IPS DF 19.7 (cell line): ENCODE measurements around the gene SIL1.
"Not testable (repeated sequence)": the region's sequence is repeated elsewhere in the genome, so short reads cannot be mapped to it uniquely, and the experiment has no call there.

ENCODE experiments used
- DNase-seq: peaks from one replicate; pipeline ENCODE4 v3.0.0-alpha.2; 2013; ENCODE audit warnings: low read depth, low spot score

The SIL1 gene

DNA sequence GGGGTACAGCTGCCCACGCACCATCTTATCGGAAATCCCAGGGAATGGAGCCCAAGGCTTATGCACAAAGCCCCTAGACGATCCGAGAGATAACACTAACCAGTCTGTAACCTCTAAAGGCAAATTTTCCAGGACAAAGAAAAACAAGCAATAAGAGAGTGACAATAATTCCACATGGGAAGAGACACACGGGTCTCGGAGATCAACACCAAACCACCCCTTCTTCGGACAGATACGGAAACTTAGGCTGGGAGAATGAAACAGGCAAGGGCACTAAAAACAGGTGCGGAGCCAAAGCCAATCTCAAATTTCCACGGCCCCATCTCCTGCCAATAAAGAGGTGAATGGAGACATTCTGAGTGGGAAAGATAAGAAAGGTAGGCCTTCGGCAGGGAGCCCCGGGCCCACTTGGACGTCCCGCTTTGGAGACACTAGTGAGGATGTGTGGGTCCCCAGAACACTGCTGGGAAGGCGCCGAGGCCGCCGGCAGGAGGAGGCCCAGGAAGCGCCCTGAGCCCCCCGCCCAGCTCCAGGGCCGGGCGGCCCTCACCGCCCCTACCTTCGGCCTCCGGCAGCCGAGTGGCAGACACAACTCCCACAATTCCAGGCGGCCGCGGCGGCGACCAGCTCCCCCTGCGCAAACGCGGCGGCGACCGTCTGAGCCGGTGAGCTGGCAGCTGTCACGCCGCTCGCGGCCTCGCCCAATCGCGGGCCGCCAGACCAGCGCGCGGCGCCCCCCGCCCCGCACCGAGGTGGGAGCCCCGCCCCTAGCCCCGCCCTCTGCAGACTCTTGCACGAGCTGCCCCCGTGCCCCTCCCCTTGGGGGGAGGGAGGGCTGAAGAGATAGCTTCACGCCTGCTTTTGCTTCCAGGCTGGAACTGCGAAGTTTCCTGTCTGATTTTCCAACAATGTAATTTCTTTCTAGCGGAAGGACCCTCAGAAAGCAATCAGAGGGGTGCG, at the start of gene SIL1:
Gene SIL1, minus strand, starts transcription at position 659 of the 960 bp plus-strand sequence. CDS start 70,525 bp downstream, outside the sequence.
- DNase-seq: peak; percentile 72

DNA sequence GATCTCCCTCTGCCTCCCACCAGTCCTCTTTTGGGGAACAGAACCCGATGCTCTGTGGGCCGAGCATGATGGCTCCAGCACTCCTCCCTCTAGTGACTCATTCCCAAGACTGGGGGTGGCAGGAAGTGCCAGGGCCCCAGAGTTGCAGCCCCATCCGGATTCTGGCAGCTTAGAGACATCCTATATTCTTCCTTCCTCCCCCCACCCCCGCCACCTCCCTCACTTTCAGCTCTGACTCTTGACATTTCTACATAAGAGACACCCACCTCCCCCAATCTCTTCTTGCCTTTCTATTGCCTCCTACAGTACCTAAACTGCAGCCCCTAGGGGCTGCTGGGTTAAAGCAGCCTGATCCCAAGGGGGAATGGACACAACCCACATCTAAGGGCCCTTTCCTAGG, 48.2 kb upstream of the SIL1 start:
- no peak for DNase-seq

DNA sequence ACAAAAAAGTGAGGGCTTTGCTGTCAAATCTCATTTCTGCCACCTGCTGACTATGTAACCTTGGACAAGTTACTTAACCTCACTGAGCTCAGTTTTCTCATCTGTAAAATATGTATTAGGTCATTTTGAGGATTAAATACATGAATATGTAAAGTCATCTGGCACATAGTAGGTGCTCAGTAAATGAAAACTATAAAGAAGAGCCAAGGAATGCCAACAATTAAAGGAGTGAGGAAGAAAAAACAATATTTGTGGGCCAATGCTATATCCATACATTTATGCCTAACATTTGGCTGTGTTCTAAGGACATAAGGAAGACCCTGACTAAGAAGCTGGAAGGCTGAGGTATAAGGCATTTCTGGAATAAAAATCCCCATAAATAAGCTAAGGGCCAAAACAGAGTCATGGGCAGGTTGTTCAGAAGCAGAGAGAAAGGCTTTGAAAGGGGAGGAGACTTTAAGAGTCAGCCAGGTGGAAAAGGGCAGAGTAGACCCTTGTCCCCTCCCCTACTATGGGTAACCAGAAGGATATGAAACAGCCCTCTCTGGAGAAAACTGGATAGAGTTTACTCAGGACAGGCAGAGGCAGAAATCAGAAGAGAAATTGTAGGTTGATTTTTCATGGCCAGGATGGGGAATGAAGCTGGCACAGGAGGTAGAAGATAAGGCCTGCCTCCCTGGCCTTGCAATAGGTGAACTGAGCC, 47.6 kb upstream of the SIL1 start:
- no peak for DNase-seq

DNA sequence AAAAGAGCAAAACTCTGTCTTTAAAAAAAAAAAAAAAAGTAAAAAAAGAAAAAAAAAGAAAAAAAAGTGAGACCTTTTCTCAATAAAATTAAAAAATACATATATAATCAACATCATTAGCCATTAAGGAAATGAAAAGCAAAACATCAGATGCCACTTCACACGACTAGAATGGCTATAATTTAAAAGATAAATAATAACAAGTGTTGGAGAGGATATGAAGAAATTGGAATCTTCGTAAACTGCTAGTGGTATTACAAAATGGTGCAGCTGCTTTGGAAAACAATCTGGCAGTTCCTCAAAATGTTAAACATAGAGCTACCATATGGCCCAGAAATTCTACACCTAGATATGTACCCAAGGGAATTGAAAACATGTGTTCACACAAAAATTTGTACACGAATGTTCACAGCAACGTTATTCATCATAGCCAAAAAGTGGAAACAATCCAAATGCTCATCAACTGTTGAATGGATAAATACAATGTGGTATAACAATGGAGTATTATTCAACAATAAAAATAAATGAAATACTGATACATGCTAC, 45.3 kb upstream of the SIL1 start:
- DNase-seq: no peak

DNA sequence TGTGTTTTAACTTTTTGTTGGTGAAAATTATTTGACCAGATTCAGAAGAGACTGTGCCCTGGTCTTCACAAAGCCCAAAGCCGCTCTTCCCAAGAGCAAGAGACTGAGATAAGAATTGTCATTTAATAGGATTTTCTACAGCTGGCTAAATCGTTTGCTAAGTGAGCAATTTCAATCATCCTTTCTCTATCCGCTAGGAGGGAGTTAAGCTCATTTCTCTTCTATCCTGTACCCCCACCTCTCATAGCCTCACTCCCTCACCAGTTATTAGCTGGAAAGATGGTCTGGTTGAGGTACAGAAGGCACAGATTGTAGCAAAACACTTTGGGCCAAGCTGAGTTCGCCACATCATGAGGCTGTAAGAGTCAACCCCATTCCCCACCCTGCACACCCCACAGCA, 43.0 kb upstream of the SIL1 start:
- DNase-seq: no peak

DNA sequence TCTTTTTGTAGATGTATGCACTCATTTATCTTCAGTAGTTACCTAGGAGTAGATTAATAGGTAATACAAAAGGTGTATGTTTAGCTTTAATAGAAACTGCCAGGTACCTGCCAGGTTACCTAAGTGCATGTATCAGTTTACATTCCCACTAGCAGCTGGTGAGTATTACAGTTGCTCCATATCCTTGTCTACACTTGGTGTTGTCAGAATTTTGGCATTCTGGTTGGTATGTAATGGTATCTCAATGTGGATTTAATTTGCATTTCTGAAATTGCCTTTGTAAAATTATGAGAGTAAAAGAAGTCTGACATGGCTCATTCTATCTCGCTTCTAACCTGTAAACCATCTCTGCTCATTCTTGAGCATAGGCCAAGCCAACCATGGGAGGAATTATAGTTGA, 38.3 kb upstream of the SIL1 start:
- no peak for DNase-seq

DNA sequence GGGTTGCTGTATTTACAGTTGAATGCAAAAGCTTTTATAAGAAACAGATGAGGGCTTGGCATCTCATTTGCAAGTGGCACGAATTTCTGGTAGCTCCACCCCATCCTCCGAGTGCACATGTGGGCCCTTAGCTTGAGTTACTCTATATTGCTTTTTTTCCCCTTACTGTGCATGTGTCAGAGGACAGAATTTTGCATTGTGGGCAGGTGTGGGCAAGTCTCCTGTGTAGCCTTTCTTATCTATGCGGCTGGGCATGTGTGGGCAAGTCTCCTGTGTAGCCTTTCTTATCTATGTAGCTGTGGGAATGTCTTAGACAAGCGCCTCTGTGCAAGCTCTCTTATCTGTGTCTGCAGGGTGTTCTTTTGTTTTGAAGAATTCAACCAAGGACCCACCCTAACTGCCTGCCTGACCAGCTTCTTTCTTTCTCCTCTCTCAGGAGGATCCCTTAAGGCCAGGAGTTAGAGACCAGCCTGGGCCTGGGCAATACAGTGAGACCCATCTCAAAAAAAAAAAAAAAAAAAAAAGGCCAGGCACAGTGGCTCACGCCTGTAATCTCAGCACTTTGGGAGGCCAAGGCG, 34.1 kb upstream of the SIL1 start:
- no peak for DNase-seq

DNA sequence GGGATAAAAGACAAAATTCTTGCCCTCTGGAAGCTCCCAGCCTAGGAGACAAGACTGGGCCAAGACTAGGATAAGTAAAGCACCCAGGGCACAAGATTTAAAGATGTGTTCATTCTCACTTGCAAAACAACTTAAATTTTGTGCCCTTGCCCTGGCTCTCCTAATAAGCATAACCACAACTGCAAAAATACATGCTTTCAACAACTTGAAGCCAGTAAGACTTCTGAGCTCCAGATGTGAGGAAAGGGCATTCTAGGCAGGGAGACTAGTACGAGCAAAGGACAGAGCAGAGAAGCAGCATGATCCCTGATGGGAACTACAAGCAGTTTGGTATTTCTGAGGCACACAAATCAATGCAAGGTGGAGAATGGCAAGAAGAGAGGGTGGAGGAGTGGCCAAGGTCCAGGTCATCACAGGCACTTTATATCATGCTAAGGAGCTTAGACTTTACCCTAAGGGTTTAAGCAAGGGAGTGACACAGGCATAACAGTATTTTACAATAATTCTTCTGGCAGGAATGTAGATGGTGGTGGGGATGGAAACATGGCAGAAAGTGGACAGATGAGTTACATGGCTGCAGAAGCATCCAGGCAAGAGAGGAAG, 30.1 kb upstream of the SIL1 start:
- no peak for DNase-seq

DNA sequence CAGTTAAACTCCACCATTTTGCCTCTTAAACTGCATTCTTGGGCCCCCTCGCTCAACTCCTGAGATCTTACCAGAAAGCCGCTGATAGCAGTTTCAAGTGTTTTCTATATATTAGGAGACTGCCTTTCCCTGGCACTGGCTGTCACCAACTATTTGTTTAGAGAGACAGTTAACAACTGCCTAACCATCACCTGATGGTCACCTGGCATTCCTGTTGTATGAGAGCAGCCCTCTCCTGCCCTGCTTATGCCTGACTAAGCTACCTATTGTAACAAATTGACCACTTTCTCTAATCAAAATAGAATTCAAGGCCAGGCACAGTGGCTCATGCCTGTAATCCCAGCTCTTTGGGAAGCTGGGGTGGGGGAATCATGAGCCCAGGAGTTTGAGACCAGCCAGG, 28.0 kb upstream of the SIL1 start:
- no peak for DNase-seq

DNA sequence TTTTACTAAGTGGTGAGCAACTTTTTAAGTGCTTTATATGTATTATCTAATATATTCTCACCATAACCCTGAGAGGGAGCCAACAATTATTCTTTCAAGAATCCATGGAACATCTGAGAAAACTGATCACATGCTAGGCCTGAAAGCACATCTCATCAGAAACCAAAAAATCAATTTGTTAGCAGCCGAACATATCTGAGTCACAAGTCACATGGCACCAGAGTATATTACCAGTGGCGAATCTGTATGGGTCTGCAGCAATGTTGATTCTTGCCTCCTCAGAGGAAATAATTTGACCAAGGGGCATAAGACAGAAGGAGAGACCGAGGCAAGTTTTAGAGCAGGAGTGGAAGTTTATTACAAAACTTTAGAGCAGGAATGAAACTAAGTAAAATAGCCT, 25.3 kb upstream of the SIL1 start:
- no peak for DNase-seq

DNA sequence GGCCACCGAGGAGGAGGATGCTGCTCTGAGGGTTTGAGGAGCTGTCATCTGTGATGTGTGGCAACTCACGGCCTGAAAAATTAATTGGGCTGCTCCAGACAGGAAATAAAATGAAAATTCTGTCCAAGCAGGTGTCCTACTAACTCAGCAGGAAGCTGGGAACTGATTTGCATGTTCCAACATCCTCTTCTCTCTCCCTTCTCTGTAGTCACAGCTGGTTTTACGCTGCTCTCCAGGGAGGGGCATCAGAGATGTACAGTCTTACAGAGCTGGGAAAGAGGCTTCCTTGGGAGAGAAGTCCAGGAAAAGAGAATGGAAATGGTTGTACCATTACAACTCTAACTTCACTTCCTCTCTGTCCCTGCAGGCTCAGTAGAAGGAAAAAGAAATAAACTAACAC, 24.2 kb upstream of the SIL1 start:
- DNase-seq: no peak

DNA sequence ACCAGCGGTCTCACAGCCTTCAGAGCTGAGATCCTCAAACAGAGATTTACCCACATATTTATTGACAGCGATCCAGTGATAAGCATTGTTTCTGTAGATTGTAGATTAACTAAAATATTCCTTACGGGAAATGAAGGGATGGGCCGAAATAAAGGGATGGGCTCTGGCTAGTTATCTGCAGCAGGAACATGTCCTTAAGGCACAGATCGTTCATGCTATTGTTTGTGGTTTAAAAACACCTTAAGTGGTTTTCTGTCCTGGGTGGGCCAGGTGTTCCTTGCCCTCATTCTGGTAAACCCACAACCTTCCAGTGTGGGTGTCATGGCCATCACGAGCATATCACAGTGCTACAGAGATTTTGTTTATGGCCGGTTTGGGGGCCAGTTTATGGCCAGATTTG, 19.9 kb upstream of the SIL1 start:
- not testable (repeated sequence) for DNase-seq

DNA sequence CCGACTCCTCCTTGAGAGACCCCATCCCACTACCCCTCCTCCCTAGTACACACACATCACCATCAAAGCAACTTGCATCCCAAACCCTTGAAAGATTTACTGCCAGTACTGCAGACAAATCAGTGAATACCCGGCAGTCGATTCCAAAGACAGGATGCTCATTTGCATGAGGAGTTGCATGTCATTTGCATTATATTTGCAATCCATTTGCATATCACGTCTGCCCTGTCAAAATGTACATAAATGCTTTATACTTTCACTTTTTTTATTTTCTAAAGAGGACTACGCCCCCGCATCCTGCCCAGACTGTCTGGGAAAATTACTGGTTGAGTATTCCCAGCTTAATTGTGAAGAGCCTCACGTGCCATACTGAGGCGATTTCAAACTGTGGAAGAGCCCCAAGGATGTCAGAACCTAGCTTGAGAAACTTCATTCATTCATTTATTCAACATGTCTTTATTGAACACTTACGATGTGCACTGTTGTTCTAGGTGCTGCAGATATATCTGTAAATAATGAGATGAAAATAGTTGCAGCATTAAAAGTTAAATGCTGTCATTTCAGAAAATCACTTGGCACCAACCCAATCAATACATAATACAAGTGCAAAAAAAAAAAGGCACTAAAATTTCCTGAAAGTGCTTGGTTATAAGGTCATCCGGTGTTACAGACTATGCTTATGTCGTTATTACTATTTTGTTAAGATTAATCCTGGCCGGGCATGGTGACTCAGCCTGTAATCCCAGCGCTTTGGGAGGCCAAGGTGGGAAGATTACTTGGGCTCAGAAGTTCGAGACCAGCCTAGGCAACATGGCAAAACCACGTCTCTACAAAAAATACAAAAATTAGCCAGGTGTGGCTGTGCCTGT, 17.2 kb upstream of the SIL1 start:
- no peak for DNase-seq

DNA sequence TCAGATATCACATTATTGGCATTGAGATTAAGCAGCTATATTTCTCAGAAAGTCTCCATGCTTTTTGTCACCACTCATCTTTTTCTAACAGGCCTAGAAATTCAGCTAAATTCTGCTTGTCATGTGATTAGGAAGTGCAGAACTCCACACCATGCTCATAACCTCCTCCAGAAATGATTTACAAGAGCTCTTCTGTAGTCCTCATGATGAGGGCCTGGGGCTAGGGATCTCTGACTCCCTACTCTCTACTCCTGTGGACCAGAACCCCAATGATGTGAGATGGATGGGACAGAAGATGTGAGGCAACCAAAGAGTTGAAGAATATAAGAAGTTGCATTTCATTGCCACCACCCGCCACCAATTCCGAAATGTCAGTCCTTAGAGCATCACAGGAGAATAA, 16.5 kb upstream of the SIL1 start:
- DNase-seq: no peak

DNA sequence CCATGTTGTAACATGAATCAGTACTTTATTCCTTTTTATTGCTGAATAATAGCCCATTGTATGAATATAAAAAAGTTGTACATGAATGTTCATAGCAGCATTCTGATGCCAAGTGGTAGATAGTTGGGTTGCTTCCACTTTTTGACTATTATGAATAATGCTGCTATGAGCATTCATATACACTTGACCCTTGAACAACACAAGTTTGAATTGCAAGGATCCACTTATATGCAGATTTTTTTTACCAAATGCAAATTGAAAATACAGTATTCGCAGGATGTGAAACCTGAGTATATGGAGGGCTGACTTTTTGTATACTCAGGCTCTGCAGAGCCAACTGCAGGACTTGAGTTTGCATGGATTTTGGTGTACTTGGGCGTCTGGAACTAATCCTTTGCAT, 14.7 kb upstream of the SIL1 start:
- DNase-seq: no peak

DNA sequence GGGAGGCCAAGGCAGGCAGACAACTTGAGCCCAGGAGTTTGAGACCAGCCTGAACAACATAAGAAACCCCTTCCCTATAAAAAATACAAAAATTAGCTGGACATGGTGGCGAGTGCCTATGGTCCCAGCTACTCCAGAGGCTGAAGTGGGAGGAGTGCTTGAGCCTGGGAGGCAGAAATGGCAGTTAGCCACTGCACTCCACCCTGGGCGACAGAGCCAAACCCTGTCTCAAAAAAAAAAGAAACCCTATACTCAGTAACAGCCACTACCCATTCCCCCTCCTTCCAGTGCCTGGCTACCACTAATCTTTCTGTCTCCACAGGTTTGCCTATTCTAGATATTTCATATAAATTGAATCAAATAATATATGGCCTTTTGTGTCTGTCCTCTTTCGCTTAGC, 14.3 kb upstream of the SIL1 start:
- DNase-seq: no peak

DNA sequence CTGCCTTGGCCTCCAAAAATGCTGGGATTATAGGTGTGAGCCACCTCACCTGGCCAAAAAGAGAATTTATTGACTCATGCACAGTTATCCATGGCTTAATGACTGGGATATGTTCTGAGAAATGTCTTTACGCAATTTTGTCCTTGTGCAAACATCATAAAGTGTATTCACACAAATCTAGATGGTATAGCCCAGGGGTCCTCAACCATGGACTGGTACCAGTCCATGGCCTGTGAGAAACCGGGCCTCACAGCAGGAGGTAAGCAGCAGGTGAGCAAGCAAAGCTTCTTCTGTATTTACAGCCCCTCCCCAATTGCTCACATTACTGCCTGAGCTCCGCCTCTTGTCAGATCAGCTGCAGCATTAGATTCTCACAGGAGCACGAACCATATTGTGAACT, 12.4 kb upstream of the SIL1 start:
- DNase-seq: no peak

DNA sequence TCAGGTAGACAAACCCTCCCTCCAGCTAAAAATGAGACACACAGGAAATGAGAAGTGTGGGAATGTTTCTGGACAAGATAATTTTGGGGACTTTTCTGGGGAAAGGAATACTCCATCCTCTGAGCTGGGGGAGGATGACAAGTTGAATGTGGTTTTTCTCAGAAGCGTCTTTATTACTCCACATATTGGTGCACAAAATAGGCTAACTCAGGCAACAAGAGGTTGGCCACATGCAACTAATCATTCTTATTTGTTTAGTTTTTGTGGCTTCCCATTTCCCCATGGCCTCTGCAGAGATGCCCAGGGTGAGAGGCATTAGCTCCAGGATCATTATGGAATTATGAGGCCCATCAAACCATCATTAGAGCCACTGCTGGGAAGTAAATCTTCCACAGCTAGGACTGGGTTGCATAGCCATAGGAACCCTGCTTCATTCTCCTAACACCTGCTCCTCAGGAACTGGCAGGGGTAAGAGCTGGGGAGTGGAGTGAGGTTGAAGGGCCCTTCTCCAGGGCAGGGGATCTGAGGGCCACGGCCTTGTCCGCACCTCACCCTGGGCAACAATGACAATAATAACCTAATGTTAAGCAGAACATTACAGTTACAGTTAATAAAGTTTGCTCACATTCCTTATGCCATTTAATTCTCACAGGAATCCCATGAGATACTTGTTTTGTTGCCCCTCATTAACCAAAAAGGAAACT, 9.3 kb upstream of the SIL1 start:
- DNase-seq: no peak

DNA sequence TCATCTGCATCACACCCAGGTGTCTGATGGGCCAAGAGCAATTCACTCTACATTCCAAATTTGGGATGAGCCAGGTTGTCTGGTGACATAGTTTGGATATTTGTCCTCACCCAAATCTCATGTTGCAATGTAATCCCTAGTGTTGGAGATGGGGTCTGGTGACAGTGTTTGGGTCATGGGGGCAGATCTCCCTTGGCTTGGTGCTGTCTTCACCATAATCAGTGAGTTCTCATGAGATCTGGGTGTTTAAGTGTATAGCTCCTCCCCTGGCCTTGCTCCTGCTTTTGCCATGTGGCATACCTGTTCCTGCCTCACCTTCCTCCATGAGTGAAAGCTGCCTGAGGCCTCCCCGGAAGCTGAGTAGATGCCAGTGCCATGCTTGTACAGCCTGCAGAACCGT, 7.4 kb upstream of the SIL1 start:
- no peak for DNase-seq

DNA sequence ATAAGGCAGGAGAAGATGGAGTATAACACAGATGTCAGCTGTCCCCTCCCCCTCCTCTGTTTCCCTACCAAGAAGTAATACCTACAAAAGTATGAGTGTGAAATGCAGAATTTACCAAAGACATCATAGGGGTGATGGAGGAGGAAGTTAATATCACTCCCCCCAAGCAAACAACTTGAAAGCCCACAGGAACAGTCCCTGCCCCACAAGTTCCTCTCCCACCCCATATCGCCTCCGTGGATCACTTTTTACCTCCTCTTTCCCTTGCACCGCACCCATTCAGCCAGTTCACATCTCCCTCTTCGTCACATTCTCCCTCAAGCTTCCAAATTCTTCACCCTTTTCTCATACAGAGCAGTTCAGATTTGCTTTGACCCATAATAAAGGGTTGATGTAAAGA, 7.0 kb upstream of the SIL1 start:
- no peak for DNase-seq
